Activated CD8-positive, alpha-beta T cell treated with anti-CD3 and anti-CD28 coated beads for 36 hours (primary cell): ENCODE results near the gene BSCL2. TPM values are rescaled to one million over a fixed set of nuclear protein-coding genes. Genes with fewer than 3 reads are reported as not detected.
"Not testable (repeated sequence)": the region's sequence is repeated elsewhere in the genome, so short reads cannot be mapped to it uniquely, and the experiment has no call there.

ENCODE experiments used
- ATAC-seq: fragments of 200-7000 bp; cut with Tn5 transposase; one replicate; pipeline ENCODE4 v1.10.0; 2021; ENCODE audit warnings: mild to moderate bottlenecking, moderate library complexity
- CTCF ChIA-PET: fragments of 350-600 bp; sonication (Branson Sonifier 250); formaldehyde crosslinking; loops from one replicate; lab custom pipeline; 2021; ENCODE audit warnings: antibody characterized with exemption; lab: Charles Lee
- POLR2A ChIA-PET: fragments of 350-600 bp; sonication (Branson Sonifier 250); formaldehyde crosslinking; loops from one replicate; lab custom pipeline; 2021; ENCODE audit warnings: antibody characterized with exemption; lab: Charles Lee
- DNase-seq: peaks from one replicate; pipeline ENCODE4 v3.0.0-alpha.2; 2020
- H3K27ac Mint-ChIP-seq: one replicate; pipeline ENCODE4 v1.8.0; 2021; ENCODE audit warnings: mild to moderate bottlenecking, mixed read lengths
- H3K27me3 Mint-ChIP-seq: one replicate; pipeline ENCODE4 v1.8.0; 2021; ENCODE audit warnings: mixed read lengths
- H3K36me3 Mint-ChIP-seq: one replicate; pipeline ENCODE4 v1.8.0; 2021; ENCODE audit warnings: low read depth, mixed read lengths
- H3K4me1 Mint-ChIP-seq: one replicate; pipeline ENCODE4 v1.8.0; 2021; ENCODE audit warnings: low read depth, mixed read lengths
- H3K4me3 Mint-ChIP-seq: one replicate; pipeline ENCODE4 v1.8.0; 2021; ENCODE audit warnings: mild to moderate bottlenecking, moderate library complexity, mixed read lengths
- H3K9me3 Mint-ChIP-seq: one replicate; pipeline ENCODE4 v1.8.0; 2021; ENCODE audit warnings: mixed read lengths
- intact Hi-C: fragments of 100-400 bp; cut with micrococcal nuclease; formaldehyde crosslinking; loops from one replicate; pipeline ENCODE4 v1.10.0; 2022
- total RNA-seq, 2 experiments: library from RNA; stranded (reverse); gene quantifications; one replicate each; pipeline ENCODE4 v1.2.3, GENCODE V29; 2021
- TF ChIP-seq, protein P1 (sequence below): fragments of 200-600 bp; IDR thresholded peaks from one replicate; pipeline ENCODE4 v1.8.0; 2022; ENCODE audit warnings: antibody characterized with exemption, mild to moderate bottlenecking

Gene BSCL2
- total RNA-seq, 2 experiments from 2014 or later: 22.1 to 24.1 TPM

DNA sequence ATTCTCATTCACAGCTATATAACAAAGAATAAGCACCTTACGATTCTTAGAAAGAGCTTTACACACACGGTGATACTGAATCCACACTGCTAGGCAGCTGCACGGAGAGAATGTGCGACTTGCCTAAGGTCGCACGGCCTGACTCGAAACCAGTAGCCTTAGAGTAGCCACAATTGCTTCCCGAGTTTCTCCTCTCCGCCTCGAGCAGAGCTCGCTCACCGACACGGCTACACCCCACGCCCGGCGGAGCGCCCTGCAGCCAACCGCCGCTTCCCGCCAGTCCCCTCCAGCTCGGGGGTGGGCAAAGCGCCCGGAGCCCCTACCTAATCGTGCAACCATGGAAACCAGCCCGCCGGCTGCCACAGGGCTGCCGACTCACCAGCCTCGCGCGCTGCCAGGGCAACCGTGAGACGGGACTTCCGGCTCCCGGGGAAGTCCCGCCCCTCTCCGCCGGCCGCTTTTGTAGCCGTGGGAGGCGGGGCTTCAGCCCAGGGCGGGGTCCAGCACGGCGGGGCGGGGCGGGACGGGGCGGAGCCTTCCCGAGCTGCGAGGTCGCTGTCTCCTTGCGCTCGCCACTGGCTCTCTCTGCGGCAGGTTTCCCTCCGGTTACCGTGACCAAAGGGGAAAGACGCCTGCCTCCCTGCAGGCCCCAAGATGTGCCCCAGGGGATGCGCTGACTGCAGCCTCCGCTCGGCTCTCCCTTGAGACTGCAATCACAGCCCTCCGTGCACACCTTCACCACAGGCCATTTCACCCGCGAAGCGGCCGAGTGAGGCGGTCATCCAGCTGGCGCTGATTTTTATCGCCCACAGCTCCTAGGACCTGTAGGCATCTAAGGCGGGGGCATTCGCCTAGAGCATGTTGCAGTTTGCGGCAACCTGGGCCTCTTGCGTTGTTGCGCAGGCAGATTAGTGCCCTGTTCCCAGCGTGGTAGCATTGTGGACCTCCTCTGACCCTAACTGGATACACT lies 1.1 kb downstream of the BSCL2 start:
- peaks cover 43% of the 10 kb centered on the region for H3K4me1 Mint-ChIP-seq
- POLR2A ChIA-PET: interaction anchor here (0.7 to 6.3 kb wide), 17 partner anchors 9 to 175 kb away, joined by 3 to 41 read pairs (median 4); partner anchors contain the start of genes INTS5, LBHD1, SLC3A2 and TMEM223
- intact Hi-C loops: no loop called here

DNA sequence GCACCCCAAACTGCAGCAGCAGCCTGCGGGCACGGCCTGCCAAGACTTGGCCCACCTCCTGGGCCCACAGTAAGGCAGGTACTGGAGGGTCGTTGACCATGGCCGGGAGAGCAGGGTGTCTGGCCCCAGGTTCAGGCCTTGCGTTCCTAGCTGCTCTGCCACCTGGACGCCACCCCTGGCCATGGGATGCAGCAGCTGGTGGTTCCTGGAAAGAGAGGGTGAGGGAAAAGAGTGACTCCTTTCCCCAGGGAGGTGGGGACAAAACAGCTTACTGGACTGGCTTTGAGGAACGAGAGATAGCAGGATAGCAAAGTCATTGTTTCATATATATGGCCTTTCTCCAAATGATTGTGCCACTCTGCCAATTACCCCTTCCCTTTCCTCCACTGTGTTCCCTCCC lies 1.8 kb downstream of the BSCL2 start:
- Mint-ChIP-seq H3K9me3 (no peaks in the 10 kb centered on the region), H3K4me1 (peaks cover 39% of the 10 kb centered on the region), H3K36me3 (peaks cover 39% of the 10 kb centered on the region), H3K27ac (peak overlapping the region; percentile 77), H3K4me3 (peak overlapping the region; percentile 84), H3K27me3 (no peaks in the 10 kb centered on the region)
- ATAC-seq (no peak), DNase-seq (no peak)
- CTCF ChIA-PET: interaction anchor here (0.9 to 2.9 kb wide), 7 partner anchors 11 to 281 kb away, joined by 3 to 12 read pairs (median 7); partner anchors contain the start of genes C11orf98, CSKMT and TMEM179B
- POLR2A ChIA-PET: interaction anchor here (0.7 to 6.3 kb wide), 14 partner anchors 8 to 176 kb away, joined by 3 to 41 read pairs (median 4); partner anchors contain the start of genes LBHD1, SLC3A2, TMEM223 and TUT1
- TF ChIP-seq, protein P1, sequence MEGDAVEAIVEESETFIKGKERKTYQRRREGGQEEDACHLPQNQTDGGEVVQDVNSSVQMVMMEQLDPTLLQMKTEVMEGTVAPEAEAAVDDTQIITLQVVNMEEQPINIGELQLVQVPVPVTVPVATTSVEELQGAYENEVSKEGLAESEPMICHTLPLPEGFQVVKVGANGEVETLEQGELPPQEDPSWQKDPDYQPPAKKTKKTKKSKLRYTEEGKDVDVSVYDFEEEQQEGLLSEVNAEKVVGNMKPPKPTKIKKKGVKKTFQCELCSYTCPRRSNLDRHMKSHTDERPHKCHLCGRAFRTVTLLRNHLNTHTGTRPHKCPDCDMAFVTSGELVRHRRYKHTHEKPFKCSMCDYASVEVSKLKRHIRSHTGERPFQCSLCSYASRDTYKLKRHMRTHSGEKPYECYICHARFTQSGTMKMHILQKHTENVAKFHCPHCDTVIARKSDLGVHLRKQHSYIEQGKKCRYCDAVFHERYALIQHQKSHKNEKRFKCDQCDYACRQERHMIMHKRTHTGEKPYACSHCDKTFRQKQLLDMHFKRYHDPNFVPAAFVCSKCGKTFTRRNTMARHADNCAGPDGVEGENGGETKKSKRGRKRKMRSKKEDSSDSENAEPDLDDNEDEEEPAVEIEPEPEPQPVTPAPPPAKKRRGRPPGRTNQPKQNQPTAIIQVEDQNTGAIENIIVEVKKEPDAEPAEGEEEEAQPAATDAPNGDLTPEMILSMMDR: no peak
- intact Hi-C loops: no loop called here

More for the DNA sequence above, 1.1 kb downstream of the BSCL2 start:
- H3K27ac Mint-ChIP-seq: peak overlapping the region; percentile 77
- DNase-seq: peak; percentile 97
- peaks cover 45% of the 10 kb centered on the region for H3K36me3 Mint-ChIP-seq
- peak; percentile 77 for ATAC-seq
- H3K4me3 Mint-ChIP-seq: peak overlapping the region; percentile 84
- H3K27me3 Mint-ChIP-seq: no peaks in the 10 kb centered on the region
- TF ChIP-seq, protein P1: no peak
- CTCF ChIA-PET: interaction anchor here (0.7 to 2.9 kb wide), 8 partner anchors 12 to 282 kb away, joined by 3 to 12 read pairs (median 5); partner anchors contain the start of genes C11orf98, CSKMT, TMEM179B and ZBTB3
- H3K9me3 Mint-ChIP-seq: no peaks in the 10 kb centered on the region

DNA sequence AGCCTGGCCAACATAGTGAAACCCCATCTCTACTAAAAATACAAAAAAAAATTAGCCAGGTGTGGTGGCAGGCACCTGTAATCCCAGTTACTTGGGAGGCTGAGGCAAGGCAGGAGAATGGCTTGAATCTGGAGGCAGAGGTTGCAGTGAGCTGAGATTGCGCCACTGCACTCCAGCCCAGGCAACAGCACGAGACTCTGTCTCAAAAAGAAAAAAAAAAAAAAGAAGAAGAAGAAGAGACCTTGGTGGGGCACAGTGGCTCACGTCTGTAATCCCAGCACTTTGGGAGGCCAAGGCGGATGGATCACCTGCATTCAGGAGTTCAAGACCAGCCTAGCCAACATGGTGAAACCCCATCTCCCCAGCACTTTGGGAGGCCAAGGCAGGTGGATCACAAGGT lies 3.3 kb downstream of the BSCL2 start:
- H3K4me3 Mint-ChIP-seq, intact Hi-C loops, H3K27ac Mint-ChIP-seq, H3K9me3 Mint-ChIP-seq, H3K27me3 Mint-ChIP-seq, ATAC-seq, DNase-seq: not testable (repeated sequence)
- ChIA-PET POLR2A (interaction anchor here (1.4 to 1.8 kb wide), 2 partner anchors 40 to 137 kb away, joined by 4 to 5 read pairs; partner anchors contain the start of gene C11orf98), CTCF (interaction anchor here (0.6 to 2.5 kb wide), 2 partner anchors 10 to 24 kb away, joined by 3 to 16 read pairs; no protein-coding TSS in a partner anchor)
- Mint-ChIP-seq H3K4me1 (peaks cover 32% of the 10 kb centered on the region), H3K36me3 (peaks cover 32% of the 10 kb centered on the region)

DNA sequence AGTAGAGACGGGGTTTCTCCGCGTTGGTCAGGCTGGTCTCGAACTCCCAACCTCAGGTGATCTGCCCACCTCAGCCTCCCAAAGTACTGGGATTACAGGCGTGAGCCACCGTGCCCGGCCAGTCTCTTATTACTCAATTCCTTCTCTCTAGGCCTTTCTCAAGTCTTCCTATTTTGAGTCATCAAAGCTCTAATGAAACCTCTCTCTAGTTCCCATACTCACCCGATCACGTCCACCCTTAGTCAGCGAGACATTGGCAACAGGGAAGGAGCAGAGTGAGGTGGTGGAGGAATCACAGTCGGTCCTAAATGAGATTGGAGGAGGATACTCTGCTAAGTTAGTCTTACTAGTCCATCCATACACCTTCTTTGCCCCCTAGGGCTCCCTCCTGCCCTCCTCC lies 5.0 kb downstream of the BSCL2 start:
- TF ChIP-seq, protein P1: no peak
- Mint-ChIP-seq H3K27ac (no peak overlapping the region), H3K27me3 (no peaks in the 10 kb centered on the region), H3K4me3 (no peak overlapping the region), H3K9me3 (no peaks in the 10 kb centered on the region), H3K36me3 (peaks cover 24% of the 10 kb centered on the region), H3K4me1 (peaks cover 17% of the 10 kb centered on the region)
- DNase-seq (no peak), ATAC-seq (no peak)
- intact Hi-C loops: no loop called here
- ChIA-PET POLR2A (interaction anchor here (0.7 to 1.8 kb wide), 3 partner anchors 12 to 38 kb away, joined by 3 to 5 read pairs (median 3); partner anchors contain the start of gene C11orf98), CTCF (interaction anchor here (1.1 to 2.5 kb wide), 4 partner anchors 8 to 278 kb away, joined by 3 to 16 read pairs (median 4); partner anchors contain the start of gene TTC9C)
